Sigmoid colon (tissue), 7 donors: ENCODE data around the gene MYO10. TPM values are rescaled to one million over a fixed set of nuclear protein-coding genes. Genes with fewer than 3 reads are reported as not detected.

ENCODE experiments used
- DNase-seq: peaks from one replicate; pipeline ENCODE4 v3.0.0-alpha.2; 2019
- H3K27ac ChIP-seq, 4 donors: fragments of 200-600 bp; sonication (generic); one replicate each; pipeline ENCODE4 v1.5.1; 2016 to 2019; ENCODE audit warnings: mild to moderate bottlenecking in 1 of 4
- H3K27me3 ChIP-seq, 3 donors: fragments of 200-600 bp; sonication (generic); one replicate each; pipeline ENCODE4 v1.5.1; 2019; ENCODE audit warnings: mild to moderate bottlenecking in 1 of 3
- H3K36me3 ChIP-seq, 4 donors: fragments of 200-600 bp; sonication (generic); one replicate each; pipeline ENCODE4 v1.5.1; 2016 to 2019
- H3K4me1 ChIP-seq, 4 donors: fragments of 200-600 bp; sonication (generic); one replicate each; pipeline ENCODE4 v1.5.1; 2017 to 2019
- H3K4me3 ChIP-seq, 4 donors: fragments of 200-600 bp; sonication (generic); one replicate each; pipeline ENCODE4 v1.5.1; 2017 to 2019; ENCODE audit warnings: mild to moderate bottlenecking in 2 of 4, moderate library complexity in 1 of 4
- H3K9me3 ChIP-seq, 4 donors: fragments of 200-600 bp in 3 of 4; sonication (generic) in 3 of 4; one replicate each; pipeline versions ENCODE4 v1.5.1 to v1.6.1; 2013 to 2019
- EP300 ChIP-seq, 4 donors: sonication (generic); formaldehyde crosslinking; IDR thresholded peaks; one replicate each; pipeline ENCODE4 v1.6.1; 2017; ENCODE audit warnings: antibody characterized with exemption in 4 of 4
- POLR2A ChIP-seq, 2 donors: fragments of 450-650 bp; IDR thresholded peaks; one replicate each; pipeline ENCODE4 v1.6.1; 2016; ENCODE audit warnings: antibody characterized with exemption in 2 of 2, mild to moderate bottlenecking in 2 of 2, moderate library complexity in 2 of 2
- POLR2AphosphoS5 ChIP-seq, 4 donors: sonication (generic); formaldehyde crosslinking; IDR thresholded peaks; one replicate each; pipeline ENCODE4 v1.6.1; 2017; ENCODE audit warnings: antibody characterized with exemption in 4 of 4
- WGBS, 2 donors: extraction: QIAGEN DNeasy Blood & Tissue Kit; methylation state at CpG; one replicate each; pipeline ENCODE4 v1.1.7; 2013; 5-methylcytosine and 5-hydroxymethylcytosine counted together
- intact Hi-C: fragments of 100-400 bp; cut with DNase I; formaldehyde crosslinking; loops from one replicate; pipeline ENCODE4 v1.15.1; 2023
- polyA plus RNA-seq, 3 donors: library from polyadenylated mRNA; stranded (reverse); fragments of 200-250 nt; gene quantifications; one replicate each; pipeline ENCODE4 v1.2.3, GENCODE V29; 2013
- total RNA-seq, 4 donors: library from RNA; depleted of rRNA; stranded (reverse); fragments of >200 nt; gene quantifications; one replicate each; pipeline ENCODE4 v1.1.0, GENCODE V29; 2016
- TF ChIP-seq, protein P1 (sequence below), 4 experiments: fragments of 450-650 bp in 3 of 4; fragments of 200-600 bp in 1 of 4; IDR thresholded peaks; one replicate each; pipeline ENCODE4 v1.5.1; 2016 to 2019; ENCODE audit warnings: antibody characterized with exemption in 4 of 4, mild to moderate bottlenecking in 3 of 4, moderate library complexity in 2 of 4
- donor health status: healthy with polysubstance abuse.
- donor health status: Bipolar disorder and iron deficiency.
- donor health status: healthy.

Gene MYO10
- total and polyA plus RNA-seq, 7 donors, result 3.9 to 20.3 (median 8.3) TPM

DNA sequence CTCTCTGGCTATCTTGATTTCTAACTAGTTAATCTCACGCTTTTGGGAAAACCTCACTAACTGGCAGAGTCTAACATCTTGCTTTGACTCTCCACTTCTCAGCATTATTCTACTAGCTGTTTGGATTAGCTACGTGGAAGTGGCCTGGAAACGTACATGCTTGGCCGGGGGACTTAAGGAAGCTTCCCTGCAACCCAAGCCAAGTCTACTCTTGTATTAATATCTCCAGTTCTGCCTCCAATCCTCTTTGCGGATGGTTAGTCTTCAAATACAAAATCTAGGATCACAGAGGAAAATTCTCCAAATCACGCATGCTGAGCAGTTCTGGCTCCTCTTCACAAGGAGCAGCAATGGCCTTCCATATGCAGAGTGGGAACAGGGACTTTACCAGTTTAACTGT, 267.5 kb downstream of the MYO10 start:
- Histone ChIP-seq H3K4me1 (peaks cover 0 to 10% (median 4%) of the 10 kb centered on the region in 4 donors), H3K36me3 (no peaks in the 10 kb centered on the region), H3K27ac (no peak overlapping the region), H3K9me3 (no peaks in the 10 kb centered on the region), H3K4me3 (no peak overlapping the region), H3K27me3 (no peaks in the 10 kb centered on the region)
- TF ChIP-seq EP300 (IDR thresholded peaks at IDR 0.05) (no peak), POLR2AphosphoS5 (IDR thresholded peaks at IDR 0.05) (no peak), POLR2A (IDR thresholded peaks at IDR 0.05) (no peak)
- TF ChIP-seq, protein P1, sequence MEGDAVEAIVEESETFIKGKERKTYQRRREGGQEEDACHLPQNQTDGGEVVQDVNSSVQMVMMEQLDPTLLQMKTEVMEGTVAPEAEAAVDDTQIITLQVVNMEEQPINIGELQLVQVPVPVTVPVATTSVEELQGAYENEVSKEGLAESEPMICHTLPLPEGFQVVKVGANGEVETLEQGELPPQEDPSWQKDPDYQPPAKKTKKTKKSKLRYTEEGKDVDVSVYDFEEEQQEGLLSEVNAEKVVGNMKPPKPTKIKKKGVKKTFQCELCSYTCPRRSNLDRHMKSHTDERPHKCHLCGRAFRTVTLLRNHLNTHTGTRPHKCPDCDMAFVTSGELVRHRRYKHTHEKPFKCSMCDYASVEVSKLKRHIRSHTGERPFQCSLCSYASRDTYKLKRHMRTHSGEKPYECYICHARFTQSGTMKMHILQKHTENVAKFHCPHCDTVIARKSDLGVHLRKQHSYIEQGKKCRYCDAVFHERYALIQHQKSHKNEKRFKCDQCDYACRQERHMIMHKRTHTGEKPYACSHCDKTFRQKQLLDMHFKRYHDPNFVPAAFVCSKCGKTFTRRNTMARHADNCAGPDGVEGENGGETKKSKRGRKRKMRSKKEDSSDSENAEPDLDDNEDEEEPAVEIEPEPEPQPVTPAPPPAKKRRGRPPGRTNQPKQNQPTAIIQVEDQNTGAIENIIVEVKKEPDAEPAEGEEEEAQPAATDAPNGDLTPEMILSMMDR (IDR thresholded peaks at IDR 0.05), result no peak
- 93 to 95% methylated on average over 6 of the region's 6 CpGs for WGBS, 2 donors
- no peak for DNase-seq
- intact Hi-C loops, result no loop called here

GRCh38 chr5:16668194-16668593, 267.9 kb downstream of the MYO10 start:
- TF ChIP-seq EP300 (IDR thresholded peaks at IDR 0.05) (no peak), POLR2AphosphoS5 (IDR thresholded peaks at IDR 0.05) (no peak), POLR2A (IDR thresholded peaks at IDR 0.05) (no peak)
- TF ChIP-seq, protein P1 (IDR thresholded peaks at IDR 0.05), result no peak
- 96% methylated on average over 11 of the region's 11 CpGs for WGBS, 2 donors
- intact Hi-C loops, result no loop called here

GRCh38 chr5:16666883-16667398, 269.1 kb downstream of the MYO10 start:
- 39 to 65% methylated on average over 11 of the region's 11 CpGs for WGBS, 2 donors
- H3K9me3 ChIP-seq, result no peaks in the 10 kb centered on the region
- no peaks in the 10 kb centered on the region for H3K27me3 ChIP-seq
- H3K27ac ChIP-seq, result no peak overlapping the region
- TF ChIP-seq, protein P1 (IDR thresholded peaks at IDR 0.05), result peak in 3 of 4 experiments; percentile 24 to 35 (median 24)
- no peak for TF ChIP-seq EP300 (IDR thresholded peaks at IDR 0.05)
- H3K4me1 ChIP-seq, result peaks cover 0 to 10% (median 4%) of the 10 kb centered on the region in 4 donors
- no peak overlapping the region for H3K4me3 ChIP-seq
- DNase-seq, result no peak
- no peaks in the 10 kb centered on the region for H3K36me3 ChIP-seq
- intact Hi-C loops, result loop anchor here (2.0 kb wide), 1 partner anchor 178 kb away; no protein-coding TSS in a partner anchor

More at GRCh38 chr5:16668194-16668593, 267.9 kb downstream of the MYO10 start:
- Histone ChIP-seq H3K27me3 (no peaks in the 10 kb centered on the region), H3K36me3 (no peaks in the 10 kb centered on the region), H3K27ac (no peak overlapping the region), H3K4me1 (peaks cover 0 to 10% (median 4%) of the 10 kb centered on the region in 4 donors), H3K9me3 (no peaks in the 10 kb centered on the region), H3K4me3 (no peak overlapping the region)
- DNase-seq, result no peak

GRCh38 chr5:16666130-16666882, 269.8 kb downstream of the MYO10 start:
- H3K27ac ChIP-seq, result no peak overlapping the region
- TF ChIP-seq EP300 (IDR thresholded peaks at IDR 0.05) (no peak), POLR2A (IDR thresholded peaks at IDR 0.05) (no peak), POLR2AphosphoS5 (IDR thresholded peaks at IDR 0.05) (no peak)
- TF ChIP-seq, protein P1 (IDR thresholded peaks at IDR 0.05), result no peak
- DNase-seq, result no peak
- no peak overlapping the region for H3K4me3 ChIP-seq
- no peaks in the 10 kb centered on the region for H3K36me3 ChIP-seq
- WGBS, 2 donors, result 52 to 87% methylated on average over 19 of the region's 19 CpGs
- no peaks in the 10 kb centered on the region for H3K27me3 ChIP-seq
- H3K4me1 ChIP-seq, result peaks cover 0 to 10% (median 4%) of the 10 kb centered on the region in 4 donors
- intact Hi-C loops, result loop anchor here (2.0 kb wide), 1 partner anchor 178 kb away; no protein-coding TSS in a partner anchor
- no peaks in the 10 kb centered on the region for H3K9me3 ChIP-seq
